Nephron progenitor cell (in vitro differentiated cells): ENCODE results near the gene KCTD13.

ENCODE experiments used
- DNase-seq: peaks from one replicate; pipeline ENCODE4 v3.0.0; 2021
- H3K27ac Mint-ChIP-seq: 2 replicates; pipeline ENCODE4 v1.8.0; 2021; ENCODE audit warnings: mild to moderate bottlenecking, moderate library complexity, mixed read lengths
- H3K27me3 Mint-ChIP-seq: 2 replicates; pipeline ENCODE4 v1.8.0; 2021; ENCODE audit warnings: mild to moderate bottlenecking, low read depth, mixed read lengths; ENCODE audit not compliant: poor library complexity
- H3K36me3 Mint-ChIP-seq: 2 replicates; pipeline ENCODE4 v1.8.0; 2021; ENCODE audit warnings: low read depth, mixed read lengths
- H3K4me1 Mint-ChIP-seq: 2 replicates; pipeline ENCODE4 v1.8.0; 2021; ENCODE audit warnings: mixed read lengths
- H3K4me3 Mint-ChIP-seq: 2 replicates; pipeline ENCODE4 v1.8.0; 2021; ENCODE audit warnings: mild to moderate bottlenecking, moderate library complexity, mixed read lengths
- H3K9me3 Mint-ChIP-seq: 2 replicates; pipeline ENCODE4 v1.8.0; 2021; ENCODE audit warnings: mild to moderate bottlenecking, moderate library complexity, mixed read lengths
- TF ChIP-seq, protein P1 (sequence below): fragments of 200-600 bp; sonication (generic); IDR thresholded peaks from 2 replicates; pipeline ENCODE4 v1.5.0; 2021; ENCODE audit warnings: antibody characterized with exemption

Gene KCTD13

DNA sequence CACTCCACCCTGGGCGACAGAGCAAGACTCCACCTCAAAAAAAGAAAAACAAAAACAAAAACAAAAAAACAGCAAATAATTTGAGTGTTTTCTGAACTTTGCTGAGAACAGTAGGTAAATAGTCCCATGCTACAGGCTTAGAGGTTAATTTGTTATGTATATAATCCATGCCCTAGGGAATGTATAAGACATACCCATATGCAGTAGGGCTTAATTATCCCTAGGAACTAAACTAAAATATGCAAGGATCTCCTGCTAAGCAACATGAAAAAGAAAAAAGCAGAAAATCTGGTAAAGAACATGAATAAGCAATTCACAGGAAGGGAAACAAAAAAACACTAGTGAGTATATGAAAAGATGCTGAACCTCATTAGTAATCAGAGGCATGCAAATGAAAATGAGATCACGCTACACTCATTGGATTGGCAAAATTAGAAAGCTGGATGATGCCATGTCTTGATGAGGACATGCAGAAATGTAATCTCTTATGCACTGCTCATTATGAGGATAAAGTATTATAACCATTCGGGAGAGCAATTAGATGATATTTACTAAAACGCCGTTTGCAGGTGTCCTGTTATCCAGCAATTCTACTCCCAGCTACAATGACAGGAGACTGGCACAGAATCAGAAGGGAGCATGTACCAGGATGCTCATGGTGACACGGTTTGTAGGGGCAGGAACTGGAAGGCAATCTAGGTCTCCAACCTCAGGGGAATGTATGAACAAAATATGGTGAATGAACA is 5.6 kb downstream of the KCTD13 start:
- Mint-ChIP-seq H3K27me3 (peaks cover 4% of the 10 kb centered on the region), H3K27ac (no peak overlapping the region), H3K4me3 (no peak overlapping the region)

DNA sequence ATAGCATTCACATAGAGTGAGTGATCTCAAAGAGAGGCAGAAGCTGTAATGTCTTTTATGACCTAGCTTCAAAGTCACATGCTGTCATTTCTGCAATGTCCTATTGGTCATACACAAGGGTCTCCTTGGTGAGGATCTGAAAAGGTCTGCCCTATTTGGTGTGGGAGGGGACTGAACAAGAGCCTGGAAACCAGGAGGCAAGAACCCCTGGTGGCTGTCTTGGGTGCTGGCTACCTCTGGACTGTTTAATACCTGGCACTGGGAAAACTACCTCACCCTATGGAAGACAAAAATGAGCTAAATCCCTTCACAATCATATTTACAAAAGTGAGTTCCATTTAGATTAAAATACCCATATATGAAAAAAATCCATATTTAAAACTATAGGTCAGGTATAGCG is 9.0 kb downstream of the KCTD13 start:
- no peak for DNase-seq
- no peak overlapping the region for H3K27ac Mint-ChIP-seq
- H3K27me3 Mint-ChIP-seq: peaks cover 4% of the 10 kb centered on the region
- no peaks in the 10 kb centered on the region for H3K9me3 Mint-ChIP-seq
- peaks cover 67% of the 10 kb centered on the region for H3K36me3 Mint-ChIP-seq
- no peak overlapping the region for H3K4me3 Mint-ChIP-seq
- TF ChIP-seq, protein P1, sequence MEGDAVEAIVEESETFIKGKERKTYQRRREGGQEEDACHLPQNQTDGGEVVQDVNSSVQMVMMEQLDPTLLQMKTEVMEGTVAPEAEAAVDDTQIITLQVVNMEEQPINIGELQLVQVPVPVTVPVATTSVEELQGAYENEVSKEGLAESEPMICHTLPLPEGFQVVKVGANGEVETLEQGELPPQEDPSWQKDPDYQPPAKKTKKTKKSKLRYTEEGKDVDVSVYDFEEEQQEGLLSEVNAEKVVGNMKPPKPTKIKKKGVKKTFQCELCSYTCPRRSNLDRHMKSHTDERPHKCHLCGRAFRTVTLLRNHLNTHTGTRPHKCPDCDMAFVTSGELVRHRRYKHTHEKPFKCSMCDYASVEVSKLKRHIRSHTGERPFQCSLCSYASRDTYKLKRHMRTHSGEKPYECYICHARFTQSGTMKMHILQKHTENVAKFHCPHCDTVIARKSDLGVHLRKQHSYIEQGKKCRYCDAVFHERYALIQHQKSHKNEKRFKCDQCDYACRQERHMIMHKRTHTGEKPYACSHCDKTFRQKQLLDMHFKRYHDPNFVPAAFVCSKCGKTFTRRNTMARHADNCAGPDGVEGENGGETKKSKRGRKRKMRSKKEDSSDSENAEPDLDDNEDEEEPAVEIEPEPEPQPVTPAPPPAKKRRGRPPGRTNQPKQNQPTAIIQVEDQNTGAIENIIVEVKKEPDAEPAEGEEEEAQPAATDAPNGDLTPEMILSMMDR: no peak
- H3K4me1 Mint-ChIP-seq: peaks cover 3% of the 10 kb centered on the region

More for the DNA sequence above, 5.6 kb downstream of the KCTD13 start:
- Mint-ChIP-seq H3K36me3 (peaks cover 64% of the 10 kb centered on the region), H3K4me1 (peaks cover 15% of the 10 kb centered on the region), H3K9me3 (no peaks in the 10 kb centered on the region)
- TF ChIP-seq, protein P1: no peak
- no peak for DNase-seq

DNA sequence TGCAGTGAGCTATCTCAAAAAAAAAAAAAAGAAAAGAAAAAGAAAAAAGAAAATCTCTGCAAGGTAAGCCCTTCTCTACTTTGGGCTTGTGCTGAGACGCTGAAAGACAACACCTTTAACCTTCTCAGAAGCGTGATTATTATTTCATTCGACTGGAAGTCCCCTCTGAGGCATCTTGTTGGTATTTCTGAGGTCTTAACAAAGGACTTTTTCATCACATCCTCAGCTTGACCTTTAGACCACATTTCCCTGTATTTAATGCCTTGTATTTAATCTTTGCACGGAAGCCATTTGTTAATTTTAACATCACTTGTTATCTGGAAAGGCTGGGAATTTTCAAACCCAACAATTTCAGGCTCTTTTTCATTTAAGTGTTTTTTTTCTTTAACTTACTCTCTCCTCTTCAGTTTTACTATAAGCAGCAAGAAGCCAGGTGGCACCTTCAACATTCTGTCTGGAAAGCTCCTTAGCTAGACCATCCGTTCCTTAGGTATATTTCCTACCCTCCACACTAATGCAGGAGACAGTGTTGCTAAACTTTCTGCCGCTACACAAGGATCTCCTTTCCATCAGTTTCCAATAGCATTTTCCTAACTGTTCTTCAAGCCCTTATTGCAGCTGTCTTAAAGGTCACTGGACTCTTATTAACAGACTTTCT is 10.3 kb downstream of the KCTD13 start:
- H3K4me1 Mint-ChIP-seq: peaks cover 4% of the 10 kb centered on the region
- H3K27ac Mint-ChIP-seq: no peak overlapping the region
- H3K9me3 Mint-ChIP-seq: no peaks in the 10 kb centered on the region
- peaks cover 58% of the 10 kb centered on the region for H3K36me3 Mint-ChIP-seq
- no peak overlapping the region for H3K4me3 Mint-ChIP-seq
- no peak for DNase-seq
- no peaks in the 10 kb centered on the region for H3K27me3 Mint-ChIP-seq
- TF ChIP-seq, protein P1: no peak

DNA sequence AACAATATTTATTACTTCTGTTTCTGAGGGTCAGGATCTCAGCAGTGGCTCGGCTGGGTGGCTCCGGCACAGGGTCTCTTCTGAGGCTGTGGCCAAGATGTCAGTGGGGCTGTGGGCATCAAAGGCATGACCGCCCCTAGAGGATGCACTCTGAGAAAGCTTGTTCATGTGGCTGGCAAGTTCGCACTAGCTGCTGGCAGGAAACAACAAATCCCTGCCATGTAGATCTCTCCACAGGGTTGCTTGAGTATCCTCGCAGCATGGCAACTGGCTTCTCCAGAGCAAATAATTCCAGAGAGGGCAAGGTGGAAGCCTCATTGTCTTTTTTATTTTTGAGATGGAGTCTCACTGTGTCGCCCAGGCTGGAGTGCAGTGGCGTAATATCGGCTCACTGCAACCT is 12.5 kb downstream of the KCTD13 start:
- Mint-ChIP-seq H3K36me3 (peaks cover 44% of the 10 kb centered on the region), H3K4me3 (no peak overlapping the region), H3K27me3 (no peaks in the 10 kb centered on the region), H3K4me1 (peaks cover 4% of the 10 kb centered on the region), H3K27ac (no peak overlapping the region), H3K9me3 (no peaks in the 10 kb centered on the region)
- TF ChIP-seq, protein P1: no peak
- no peak for DNase-seq

DNA sequence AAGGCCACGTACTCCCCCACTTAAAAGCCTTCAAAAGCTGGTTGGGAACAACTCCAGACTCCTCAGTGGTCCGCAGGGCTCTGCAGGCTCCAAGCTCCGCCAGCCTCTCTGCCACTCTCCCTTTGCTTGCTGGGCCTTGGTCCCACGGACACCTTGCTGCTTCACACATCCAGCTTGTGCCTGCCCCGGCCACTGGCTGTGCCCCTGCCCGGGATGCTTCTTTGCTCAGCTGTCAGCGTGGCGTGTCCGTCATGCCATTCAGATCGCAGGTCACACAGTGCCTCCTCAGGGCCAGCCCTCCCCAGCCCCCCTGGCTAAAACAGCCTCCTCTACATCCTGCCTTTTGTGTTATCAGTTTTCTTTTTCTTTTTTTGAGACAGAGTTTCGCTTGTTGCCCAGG is 13.9 kb downstream of the KCTD13 start:
- DNase-seq: no peak
- TF ChIP-seq, protein P1: no peak
- H3K4me3 Mint-ChIP-seq: no peak overlapping the region
- no peaks in the 10 kb centered on the region for H3K9me3 Mint-ChIP-seq
- H3K27ac Mint-ChIP-seq: no peak overlapping the region
- peaks cover 40% of the 10 kb centered on the region for H3K36me3 Mint-ChIP-seq
- H3K27me3 Mint-ChIP-seq: no peaks in the 10 kb centered on the region
- H3K4me1 Mint-ChIP-seq: peaks cover 10% of the 10 kb centered on the region

DNA sequence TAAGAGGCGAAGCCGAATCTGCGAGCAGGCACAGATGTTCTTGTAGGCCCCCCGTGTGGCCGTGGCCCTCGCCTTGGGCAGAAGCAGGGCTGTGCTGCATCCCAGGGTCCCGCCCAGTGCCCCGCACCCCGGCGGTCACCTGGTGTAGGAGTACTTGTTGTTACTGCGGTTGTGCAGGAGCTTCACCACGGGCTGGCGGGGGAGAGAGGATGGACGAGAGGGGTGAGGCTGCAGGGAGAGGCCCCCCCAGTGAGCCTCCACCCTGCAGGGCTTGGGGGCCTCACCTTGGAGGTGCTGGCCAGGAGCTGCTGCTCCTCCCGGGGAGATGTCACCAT is 14.4 kb downstream of the KCTD13 start:
- DNase-seq: no peak
- H3K9me3 Mint-ChIP-seq: no peaks in the 10 kb centered on the region
- H3K27me3 Mint-ChIP-seq: no peaks in the 10 kb centered on the region
- H3K4me3 Mint-ChIP-seq: no peak overlapping the region
- peaks cover 36% of the 10 kb centered on the region for H3K36me3 Mint-ChIP-seq
- H3K4me1 Mint-ChIP-seq: peaks cover 10% of the 10 kb centered on the region
- no peak overlapping the region for H3K27ac Mint-ChIP-seq
- TF ChIP-seq, protein P1: no peak
